GM12878 (cell line): ENCODE data around the gene IGF2R. TPM values are rescaled to one million over a fixed set of nuclear protein-coding genes. Genes with fewer than 3 reads are reported as not detected.

Experiments
- ATAC-seq: fragments of 200-7000 bp; cut with Tn5 transposase; 3 replicates; pipeline ENCODE4 v1.9.1; 2020; ENCODE audit warnings: mild to moderate bottlenecking, moderate library complexity
- BruUV-seq: library from RNA; stranded (reverse); fragments of 400-500 nt; replicated peaks from 2 replicates; lab custom pipeline; 2021; lab: Mats Ljungman, UMichigan
- CTCF ChIA-PET: fragments of 300-600 bp; sonication (Branson Sonifier 250); formaldehyde crosslinking; extraction: SDS; loops from one replicate; lab custom pipeline; 2021; ENCODE audit warnings: inconsistent platforms; lab: Yijun Ruan, JAX
- POLR2A ChIA-PET: fragments of 350-600 bp; formaldehyde crosslinking; extraction: SDS; loops from one replicate; lab custom pipeline; 2021; ENCODE audit warnings: inconsistent platforms; lab: Charles Lee
- RAD21 ChIA-PET: fragments of 300-600 bp; sonication (Branson Sonifier 250); formaldehyde crosslinking; loops from one replicate; lab custom pipeline; 2023; ENCODE audit warnings: antibody characterized with exemption; ENCODE audit not compliant: unreplicated experiment; lab: Charles Lee
- SMC1A ChIA-PET: fragments of 300-600 bp; sonication (Branson Sonifier 250); formaldehyde crosslinking; loops from one replicate; lab custom pipeline; 2023; ENCODE audit not compliant: unreplicated experiment, uncharacterized antibody; lab: Charles Lee
- DNase-seq: peaks from one replicate; pipeline ENCODE4 v3.0.0-alpha.2; 2011; ENCODE audit warnings: low read depth, low spot score
- FAIRE-seq: peaks from 3 replicates; lab custom pipeline; 2011; peaks lifted over from hg19 to GRCh38; lab: Jason Lieb, UNC
- H2AFZ ChIP-seq: 2 replicates; pipeline ENCODE4 v1.6.0; 2011; ENCODE audit warnings: low read depth, low read length, control low read depth; ENCODE audit not compliant: control insufficient read depth
- H3K27ac ChIP-seq: 2 replicates; pipeline ENCODE4 v1.5.1; 2011; ENCODE audit warnings: control low read depth; ENCODE audit not compliant: control insufficient read depth, insufficient read depth
- H3K27me3 ChIP-seq, 2 experiments: replicated peaks in 1 of 2; 2 replicates each; pipeline versions ENCODE4 v1.6.0 to v1.6.1; 2011; ENCODE audit warnings: low read length in 1 of 2; ENCODE audit not compliant: control insufficient read depth in 2 of 2, insufficient read depth in 2 of 2
- H3K36me3 ChIP-seq, 2 experiments: 2 replicates each; pipeline ENCODE4 v1.5.1; 2011; ENCODE audit warnings: low read length in 1 of 2; ENCODE audit not compliant: control insufficient read depth in 2 of 2, insufficient read depth in 2 of 2
- H3K4me1 ChIP-seq: 2 replicates; pipeline ENCODE4 v1.6.1; 2011; ENCODE audit warnings: mild to moderate bottlenecking, low read length, moderate library complexity, mixed read lengths; ENCODE audit not compliant: control insufficient read depth, insufficient read depth
- H3K4me2 ChIP-seq: 2 replicates; pipeline ENCODE4 v1.6.0; 2011; ENCODE audit warnings: control low read depth; ENCODE audit not compliant: control insufficient read depth, insufficient read depth
- H3K4me3 ChIP-seq: fragments of 200-600 bp; sonication (generic); 2 replicates; pipeline ENCODE4 v1.5.1; 2016
- H3K79me2 ChIP-seq: 2 replicates; pipeline ENCODE4 v1.6.0; 2011; ENCODE audit warnings: low read length; ENCODE audit not compliant: control insufficient read depth, insufficient read depth
- H3K9ac ChIP-seq: 2 replicates; pipeline ENCODE4 v1.8.0; 2011; ENCODE audit warnings: low read length, control low read depth, mixed read lengths; ENCODE audit not compliant: control insufficient read depth, insufficient read depth
- H3K9me3 ChIP-seq: replicated peaks from 3 replicates; pipeline ENCODE4 v1.5.1; 2011; ENCODE audit warnings: mild to moderate bottlenecking, low read length; ENCODE audit not compliant: control insufficient read depth, insufficient read depth
- H4K20me1 ChIP-seq: 2 replicates; pipeline ENCODE4 v1.6.0; 2011; ENCODE audit not compliant: control insufficient read depth, insufficient read depth
- BMI1 ChIP-seq: fragments of 450-650 bp; IDR thresholded peaks from 2 replicates; pipeline ENCODE4 v1.6.1; 2016; ENCODE audit warnings: mild to moderate bottlenecking, moderate library complexity, borderline replicate concordance
- E2F4 ChIP-seq: IDR thresholded peaks from 2 replicates; pipeline ENCODE4 v1.6.1; 2012; ENCODE audit warnings: low read depth, low read length, improper control_type of control experiment
- KLF5 ChIP-seq: fragments of 450-650 bp; IDR thresholded peaks from 2 replicates; pipeline ENCODE4 v1.6.1; 2014; ENCODE audit warnings: mild to moderate bottlenecking; ENCODE audit not compliant: partially characterized antibody
- MEF2A ChIP-seq: IDR thresholded peaks from 2 replicates; pipeline ENCODE4 v1.6.1; 2011; ENCODE audit warnings: low read depth, mild to moderate bottlenecking, low read length, moderate library complexity; ENCODE audit not compliant: insufficient read depth
- MXI1 ChIP-seq: fragments of 150-350 bp; IDR thresholded peaks from 2 replicates; pipeline ENCODE4 v1.6.1; 2011; ENCODE audit warnings: low read depth, mild to moderate bottlenecking, inconsistent platforms, low read length, improper control_type of control experiment
- POLR2AphosphoS2 ChIP-seq: IDR thresholded peaks from 2 replicates; pipeline ENCODE4 v1.6.1; 2011; ENCODE audit warnings: low read depth, mild to moderate bottlenecking, low read length, improper control_type of control experiment, moderate library complexity
- RAD51 ChIP-seq: fragments of 450-650 bp; IDR thresholded peaks from 2 replicates; pipeline ENCODE4 v1.6.1; 2016; ENCODE audit warnings: moderate library complexity, mild to moderate bottlenecking, inconsistent platforms
- WGBS: methylation state at CpG from one replicate; pipeline ENCODE4 v1.1.6; 2016; ENCODE audit warnings: low lambda C conversion rate; ENCODE audit not compliant: insufficient replicate concordance, insufficient coverage; ENCODE audit errors: missing lambda C conversion rate; 5-methylcytosine and 5-hydroxymethylcytosine counted together
- in situ Hi-C: fragments of 300-500 bp; cut with MboI; formaldehyde crosslinking; loops from 9 replicates; pipeline ENCODE4 v1.14.3; 2018; ENCODE audit warnings: mixed read lengths
- intact Hi-C: fragments of 100-400 bp; cut with micrococcal nuclease; formaldehyde crosslinking; loops from one replicate; pipeline ENCODE4 v1.14.2; 2022; ENCODE audit not compliant: unreplicated experiment
- polyA plus RNA-seq, 11 experiments: library from polyadenylated mRNA; depleted of rRNA in 4 of 11; unstranded in 6 of 11; stranded (reverse) in 5 of 11; fragments of >200 nt; fragmentation: Nextera tagmentation in 4 of 11; fragmentation: Illumina TruSeq in 1 of 11; extraction: Ambion mirVana in 4 of 11; extraction: Trizol in 1 of 11; gene quantifications; 1 replicate in 1 of 11; 2 replicates in 10 of 11; pipeline versions ENCODE4 v1.2.1 to v1.2.3, GENCODE V29; 2011 to 2016; ENCODE audit warnings: inconsistent platforms in 2 of 11, missing spikeins in 2 of 11, low read depth in 1 of 11
- total RNA-seq, 4 experiments: library from RNA; depleted of rRNA in 3 of 4; stranded (reverse); fragments of >200 nt in 3 of 4; fragmentation: Illumina TruSeq in 1 of 4; extraction: Trizol in 1 of 4; gene quantifications; 2 replicates each; pipeline versions ENCODE4 v1.2.1 to v1.2.3, GENCODE V29; 2013 to 2021

IGF2R gene
- total and polyA plus RNA-seq, 10 of the 15 experiments (the other 5 are each of a cell fraction or from before 2014, with no cell fraction given), result 1.00 to 40.1 (median 16.8) TPM

GRCh38 chr6:159996626-159997497, 28.0 kb downstream of the IGF2R start:
- no peak overlapping the region for H2AFZ ChIP-seq
- WGBS, result 98% methylated on average over 12 of the region's 12 CpGs
- in situ Hi-C loops, result no loop called here
- ChIA-PET SMC1A (interaction anchor here (1.2 to 2.5 kb wide), 2 partner anchors 15 to 27 kb away, joined by 3 to 7 read pairs; no protein-coding TSS in a partner anchor), POLR2A (interaction anchor here (0.5 to 0.6 kb wide), 2 partner anchors 66 to 131 kb away, joined by 3 read pairs; no protein-coding TSS in a partner anchor), RAD21 (interaction anchor here (1.5 kb wide), 1 partner anchor 20 kb away, joined by 3 read pairs; no protein-coding TSS in a partner anchor), CTCF (interaction anchor here (1.0 kb wide), 1 partner anchor 277 kb away, joined by 3 read pairs; no protein-coding TSS in a partner anchor)
- ATAC-seq, result no peak; the same call in 2 of the 3 replicates
- DNase-seq, result no peak
- intact Hi-C loops, result no loop called here
- H3K27me3 ChIP-seq, result no peaks in the 10 kb centered on the region
- H3K4me2 ChIP-seq, result no peak overlapping the region
- H3K9ac ChIP-seq, result no peak overlapping the region
- no peak overlapping the region for H3K4me3 ChIP-seq
- H3K9me3 ChIP-seq, result peaks cover 6% of the 10 kb centered on the region
- H3K27ac ChIP-seq, result no peak overlapping the region
- peaks cover 57% of the 10 kb centered on the region for H3K79me2 ChIP-seq
- no TSS peak for BruUV-seq
- peaks cover 3 to 9% of the 10 kb centered on the region in 2 experiments; a peak in 2 of 4 replicates for H3K36me3 ChIP-seq
- H4K20me1 ChIP-seq, result no peaks in the 10 kb centered on the region
- TF ChIP-seq RAD51, result no peak
- TF ChIP-seq POLR2AphosphoS2, result no peak
- TF ChIP-seq E2F4, result no peak
- no peak for TF ChIP-seq KLF5
- TF ChIP-seq MEF2A, result no peak
- no peak for TF ChIP-seq BMI1
- TF ChIP-seq MXI1, result no peak
- FAIRE-seq, result no peak
- H3K4me1 ChIP-seq, result no peaks in the 10 kb centered on the region
